ENCODE measurements around the gene TMED7.

GRCh38 chr5:115648056-115648455, 22.2 kb upstream of the TMED7 start:
- TF ChIP-seq NR3C1 (CRISPR knock-in tag; conservative IDR thresholded peaks at IDR 0.05; ENCODE audit: low read depth), result no peak
- TF ChIP-seq CTCF (IDR thresholded peaks at IDR 0.05), result no peak
- no peak for TF ChIP-seq MAX (CRISPR knock-in tag; IDR thresholded peaks at IDR 0.05)
- TF ChIP-seq ZNF232 (CRISPR knock-in tag; IDR thresholded peaks at IDR 0.05), result no peak
- TF ChIP-seq, protein P1, sequence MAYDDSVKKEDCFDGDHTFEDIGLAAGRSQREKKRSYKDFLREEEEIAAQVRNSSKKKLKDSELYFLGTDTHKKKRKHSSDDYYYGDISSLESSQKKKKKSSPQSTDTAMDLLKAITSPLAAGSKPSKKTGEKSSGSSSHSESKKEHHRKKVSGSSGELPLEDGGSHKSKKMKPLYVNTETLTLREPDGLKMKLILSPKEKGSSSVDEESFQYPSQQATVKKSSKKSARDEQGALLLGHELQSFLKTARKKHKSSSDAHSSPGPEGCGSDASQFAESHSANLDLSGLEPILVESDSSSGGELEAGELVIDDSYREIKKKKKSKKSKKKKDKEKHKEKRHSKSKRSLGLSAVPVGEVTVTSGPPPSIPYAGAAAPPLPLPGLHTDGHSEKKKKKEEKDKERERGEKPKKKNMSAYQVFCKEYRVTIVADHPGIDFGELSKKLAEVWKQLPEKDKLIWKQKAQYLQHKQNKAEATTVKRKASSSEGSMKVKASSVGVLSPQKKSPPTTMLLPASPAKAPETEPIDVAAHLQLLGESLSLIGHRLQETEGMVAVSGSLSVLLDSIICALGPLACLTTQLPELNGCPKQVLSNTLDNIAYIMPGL (CRISPR knock-in tag; IDR thresholded peaks at IDR 0.05), result no peak
- TF ChIP-seq ZNF263 (CRISPR knock-in tag; IDR thresholded peaks at IDR 0.05; ENCODE audit: low read depth), result no peak
- no peak for TF ChIP-seq USF2 (CRISPR knock-in tag; IDR thresholded peaks at IDR 0.05)
- TF ChIP-seq ZNF423 (CRISPR knock-in tag; IDR thresholded peaks at IDR 0.05), result no peak
- TF ChIP-seq, protein P2, sequence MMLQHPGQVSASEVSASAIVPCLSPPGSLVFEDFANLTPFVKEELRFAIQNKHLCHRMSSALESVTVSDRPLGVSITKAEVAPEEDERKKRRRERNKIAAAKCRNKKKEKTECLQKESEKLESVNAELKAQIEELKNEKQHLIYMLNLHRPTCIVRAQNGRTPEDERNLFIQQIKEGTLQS (CRISPR knock-in tag; conservative IDR thresholded peaks at IDR 0.05), result no peak
- TF ChIP-seq E2F1 (CRISPR knock-in tag; IDR thresholded peaks at IDR 0.05), result no peak
- no peak for TF ChIP-seq MLX (CRISPR knock-in tag; IDR thresholded peaks at IDR 0.05)
- no peak for TF ChIP-seq NR1H2 (CRISPR knock-in tag; IDR thresholded peaks at IDR 0.05)
- TF ChIP-seq ZNF416 (CRISPR knock-in tag; IDR thresholded peaks at IDR 0.05), result no peak
- no peak for TF ChIP-seq ETV6 (CRISPR knock-in tag; IDR thresholded peaks at IDR 0.05)
